Measurements from ENCODE around the gene MTMR8.

Gene MTMR8

GRCh38 chrX:64398088-64398487 lies 2.8 kb upstream of the MTMR8 start:
- Histone ChIP-seq H3K27me3 (ENCODE audit: insufficient read depth, poor library complexity, severe bottlenecking) (no peaks in the 10 kb centered on the region), H3K27ac (replicated peaks) (no peak overlapping the region), H3K4me3 (replicated peaks; ENCODE audit: insufficient read depth, low read length) (no peak overlapping the region)
- TF ChIP-seq GABPA (IDR thresholded peaks at IDR 0.05; ENCODE audit: low read depth) (no peak), POLR2AphosphoS5 (IDR thresholded peaks at IDR 0.05; ENCODE audit: low read depth) (no peak), CTCF (IDR thresholded peaks at IDR 0.05; ENCODE audit: insufficient read depth, low read length) (no peak), SPI1 (IDR thresholded peaks at IDR 0.05; ENCODE audit: borderline replicate concordance, low read depth) (no peak), REST (IDR thresholded peaks at IDR 0.05; ENCODE audit: insufficient replicate concordance, low read depth) (no peak)
- DNase-seq (ENCODE audit: low read depth in 1 of 2, low spot score in 1 of 2), result no peak

- Histone ChIP-seq H3K4me3 (replicated peaks; ENCODE audit: insufficient read depth, low read length) (peak overlapping the region; percentile 81), H3K27me3 (ENCODE audit: insufficient read depth, poor library complexity, severe bottlenecking) (no peaks in the 10 kb centered on the region), H3K27ac (replicated peaks) (no peak overlapping the region)
- DNase-seq (ENCODE audit: low read depth in 1 of 2, low spot score in 1 of 2), result no peak
- TF ChIP-seq SPI1 (IDR thresholded peaks at IDR 0.05; ENCODE audit: borderline replicate concordance, low read depth) (no peak), CTCF (IDR thresholded peaks at IDR 0.05; ENCODE audit: insufficient read depth, low read length) (no peak), GABPA (IDR thresholded peaks at IDR 0.05; ENCODE audit: low read depth) (no peak), REST (IDR thresholded peaks at IDR 0.05; ENCODE audit: insufficient replicate concordance, low read depth) (no peak), POLR2AphosphoS5 (IDR thresholded peaks at IDR 0.05; ENCODE audit: low read depth) (no peak)
Observed at GRCh38 chrX:64395568-64395929, 297 bp upstream of the MTMR8 start.

GRCh38 chrX:64394059-64394873 lies 986 bp downstream of the MTMR8 start:
- H3K27ac ChIP-seq (replicated peaks), result peak overlapping the region; percentile 62; the same call in 1 of the 2 replicates
- peak overlapping the region; percentile 81 for H3K4me3 ChIP-seq (replicated peaks; ENCODE audit: insufficient read depth, low read length)
- no peak for DNase-seq (ENCODE audit: low read depth in 1 of 2, low spot score in 1 of 2)
- H3K27me3 ChIP-seq (ENCODE audit: insufficient read depth, poor library complexity, severe bottlenecking), result no peaks in the 10 kb centered on the region
- TF ChIP-seq SPI1 (IDR thresholded peaks at IDR 0.05; ENCODE audit: borderline replicate concordance, low read depth) (no peak), POLR2AphosphoS5 (IDR thresholded peaks at IDR 0.05; ENCODE audit: low read depth) (no peak), CTCF (IDR thresholded peaks at IDR 0.05; ENCODE audit: insufficient read depth, low read length) (no peak), REST (IDR thresholded peaks at IDR 0.05; ENCODE audit: insufficient replicate concordance, low read depth) (no peak), GABPA (IDR thresholded peaks at IDR 0.05; ENCODE audit: low read depth) (no peak)

All from HL-60 (cell line).